GM19455 (cell line): ENCODE data around the gene ELAVL1.

ENCODE experiments used
- ATAC-seq: cut with Tn5 transposase; IDR thresholded peaks from one replicate; pipeline ENCODE4 v1.9.1; 2021; ENCODE audit not compliant: unreplicated experiment

Gene ELAVL1

GRCh38 chr19:7986321-7987113, 18.9 kb downstream of the ELAVL1 start:
- no peak for ATAC-seq

DNA sequence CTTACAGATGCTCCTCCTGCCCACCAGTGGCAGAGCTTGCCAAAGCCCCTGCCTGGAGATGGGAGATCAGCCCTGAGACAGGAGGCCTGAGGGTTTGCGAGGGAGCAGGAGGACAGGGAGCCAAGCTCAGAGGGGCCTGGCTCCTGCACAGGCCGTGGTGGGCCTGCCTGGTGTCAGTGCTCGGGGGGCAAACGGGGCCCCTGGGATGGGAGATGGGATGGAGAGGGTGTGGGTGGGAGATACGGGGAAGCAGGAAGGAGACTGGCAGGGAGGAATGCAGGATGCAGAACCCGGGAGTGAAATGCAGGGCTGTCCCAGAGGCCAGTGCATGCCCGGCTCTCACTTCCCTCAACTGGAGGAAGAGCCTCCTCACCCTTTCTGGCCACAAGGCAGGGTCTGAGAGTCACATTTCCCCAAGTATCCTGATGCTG, 19.9 kb downstream of the ELAVL1 start:
- no peak for ATAC-seq

DNA sequence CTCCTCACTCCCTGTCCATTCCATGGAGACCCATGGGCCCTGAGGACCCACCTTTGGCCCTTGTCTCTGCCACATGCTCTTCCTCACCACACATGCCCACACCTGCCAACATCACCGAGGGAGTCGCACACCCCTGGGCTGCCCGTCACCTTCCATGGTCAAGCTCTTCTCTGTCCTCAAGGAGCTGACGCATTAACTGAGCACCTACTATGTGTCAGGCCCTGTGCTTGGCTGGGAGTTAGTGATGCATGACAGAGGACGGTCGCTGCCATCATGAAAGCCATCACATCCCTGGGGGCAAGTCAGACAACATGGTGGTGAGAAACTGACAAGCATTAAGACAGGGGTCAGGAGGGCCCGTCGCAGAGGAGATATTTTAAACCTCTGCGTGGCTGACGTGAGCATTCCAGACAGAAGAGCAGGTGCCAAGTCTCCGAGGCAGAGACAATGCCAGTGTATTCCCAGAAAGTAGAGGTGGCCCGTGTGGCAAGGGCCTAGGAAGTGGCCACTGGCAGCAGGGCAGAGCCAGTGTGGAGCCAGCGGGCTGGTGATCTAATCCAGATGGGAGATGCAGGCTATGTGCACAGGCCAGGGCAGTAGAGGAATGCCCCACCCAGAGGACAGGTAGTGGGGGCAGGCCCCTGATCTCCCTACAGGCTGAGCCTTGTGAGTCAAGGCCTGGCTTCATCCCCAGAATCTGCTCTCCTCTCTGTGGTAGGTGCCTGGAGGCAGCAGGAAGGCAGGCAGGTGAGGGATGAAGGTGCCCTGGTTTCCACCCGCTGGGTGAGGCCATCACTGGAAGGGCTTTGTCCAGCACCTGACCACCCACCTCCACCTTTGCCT, 21.2 kb downstream of the ELAVL1 start:
- ATAC-seq, result no peak

- ATAC-seq, result no peak
These were observed 22.0 kb downstream of the ELAVL1 start for GRCh38 chr19:7983286-7983950.

GRCh38 chr19:7982651-7983099, 22.8 kb downstream of the ELAVL1 start:
- no peak for ATAC-seq

DNA sequence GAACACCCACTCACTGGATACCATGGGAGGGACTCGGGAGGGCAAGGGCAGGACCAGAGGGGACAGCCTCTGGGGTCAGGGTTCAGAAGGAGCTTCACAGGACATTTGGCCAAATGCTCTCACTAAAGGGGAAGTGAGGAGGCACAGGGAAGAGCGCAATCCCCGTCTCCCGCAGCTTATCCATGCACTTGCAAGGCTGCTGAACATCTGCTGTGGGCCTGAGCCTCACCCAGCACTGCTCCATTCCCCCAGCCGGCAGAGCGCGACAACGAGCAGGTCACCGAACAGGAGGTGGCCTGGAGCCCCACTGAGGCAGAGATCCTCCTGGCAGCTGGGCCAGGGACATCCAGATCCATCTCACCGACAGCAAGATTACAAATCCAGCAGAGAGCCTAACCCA, 23.3 kb downstream of the ELAVL1 start:
- no peak for ATAC-seq

DNA sequence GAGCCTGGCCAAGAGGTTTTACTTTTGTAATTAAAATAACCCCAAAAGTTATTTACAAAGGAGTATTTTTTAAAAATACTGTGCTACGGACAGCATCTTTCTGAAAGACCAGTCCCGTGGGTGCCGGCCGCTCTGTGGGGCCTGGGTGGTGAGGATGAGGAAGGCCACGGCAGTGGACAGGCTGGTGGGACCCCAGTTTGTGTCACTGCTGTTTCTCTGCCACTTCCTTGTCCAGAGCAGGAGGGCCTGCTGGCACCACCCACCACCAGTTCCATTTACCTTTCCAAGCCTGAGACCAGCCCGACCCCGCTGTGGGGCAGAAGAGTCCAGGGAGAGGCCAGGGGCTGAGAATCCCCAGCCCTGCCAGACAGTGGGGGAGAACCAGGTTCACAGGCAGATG, 23.8 kb downstream of the ELAVL1 start:
- ATAC-seq, result no peak

DNA sequence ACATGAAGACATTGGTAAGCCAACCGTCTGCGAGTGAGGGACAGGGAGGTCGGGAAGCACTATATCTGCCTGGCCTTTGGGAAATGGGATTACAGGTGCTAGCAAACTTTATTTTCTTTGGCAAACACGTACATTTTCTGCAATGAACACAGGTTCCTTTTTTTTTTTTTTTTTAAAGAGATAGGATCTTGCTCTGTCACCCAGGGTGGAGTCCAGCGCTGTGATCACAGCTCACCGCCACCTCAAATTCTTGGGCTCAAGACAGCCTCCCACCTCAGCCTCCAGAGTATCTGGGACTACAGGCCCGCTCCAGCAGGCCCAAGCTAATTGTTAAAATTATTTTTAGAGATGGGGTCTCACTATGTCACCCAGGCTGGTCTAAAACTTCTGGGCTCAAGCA, 24.2 kb downstream of the ELAVL1 start:
- no peak for ATAC-seq

- no peak for ATAC-seq
These were observed 24.8 kb downstream of the ELAVL1 start for GRCh38 chr19:7980635-7981121.

DNA sequence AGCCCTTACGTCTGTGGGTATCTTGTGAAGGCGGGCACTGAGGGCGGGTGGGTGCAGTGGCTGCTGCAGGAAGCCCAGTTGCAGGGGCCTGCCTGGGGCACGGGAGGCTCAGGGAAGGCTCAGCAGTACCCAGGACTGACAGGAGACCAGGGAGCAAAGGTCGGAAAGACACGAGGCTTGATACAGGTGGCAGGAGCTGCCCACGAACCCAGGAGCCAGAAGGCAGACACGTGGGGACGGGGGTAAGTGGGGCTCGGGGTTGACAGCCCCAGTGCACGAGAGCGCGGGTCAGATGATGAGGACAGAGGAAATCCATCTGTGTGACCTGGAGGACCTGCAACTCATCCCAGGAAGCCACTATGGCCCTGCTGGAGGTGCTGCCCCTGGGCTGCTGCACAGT, 25.3 kb downstream of the ELAVL1 start:
- no peak for ATAC-seq

- no peak for ATAC-seq
These were observed 25.9 kb downstream of the ELAVL1 start for GRCh38 chr19:7979559-7979958.

DNA sequence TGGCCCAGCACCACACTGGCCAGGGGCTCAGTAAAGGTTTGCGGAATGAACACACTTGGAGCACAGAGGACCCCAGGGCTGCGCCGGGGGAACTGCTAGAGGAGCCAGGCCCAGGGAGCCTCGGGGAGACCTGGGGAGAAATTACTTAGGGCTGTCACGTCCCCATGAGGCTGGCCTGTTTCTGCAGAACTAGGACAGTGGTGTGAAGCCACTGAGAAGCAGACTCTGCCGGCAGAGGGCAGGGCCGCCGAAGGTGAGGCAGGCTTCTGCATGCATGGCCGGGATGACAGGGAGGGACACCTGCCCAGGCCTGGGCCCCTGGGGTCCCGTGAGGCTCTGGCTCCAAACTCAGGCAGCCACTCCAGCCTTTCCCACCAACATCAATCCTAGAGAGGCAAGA, 26.4 kb downstream of the ELAVL1 start:
- ATAC-seq, result no peak

DNA sequence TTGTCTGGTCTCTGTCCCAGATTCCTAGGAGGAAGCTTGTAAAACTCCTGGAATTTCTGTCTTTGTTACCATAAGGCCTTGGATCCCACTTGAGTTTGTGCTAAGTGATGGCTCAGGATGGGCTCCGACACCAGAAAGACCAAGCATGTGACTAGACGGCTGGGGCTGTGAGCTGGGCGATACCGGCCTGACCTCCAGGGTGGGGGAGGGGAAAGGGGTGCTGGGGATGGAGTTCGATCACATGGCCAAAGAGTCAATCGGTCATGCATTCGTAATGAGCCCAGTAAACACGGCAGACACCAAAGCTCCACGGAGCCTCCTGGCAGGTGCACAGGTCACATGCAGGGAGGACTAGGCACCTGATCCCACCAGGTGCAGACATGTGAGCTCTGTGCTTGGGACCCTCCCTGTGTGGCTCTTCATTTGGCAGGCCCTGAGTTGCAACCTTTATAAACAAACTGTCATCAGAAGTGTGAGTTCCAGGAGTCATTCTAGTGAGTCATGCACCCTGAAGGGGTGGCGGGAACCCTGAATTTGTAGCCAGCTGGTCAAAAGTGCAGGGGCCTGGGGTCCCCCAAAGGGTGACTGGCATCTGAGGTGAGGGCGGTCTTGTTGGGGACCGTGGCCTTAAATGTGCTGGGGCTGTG, 27.1 kb downstream of the ELAVL1 start:
- no peak for ATAC-seq

GRCh38 chr19:7977723-7978040, 27.8 kb downstream of the ELAVL1 start:
- ATAC-seq, result no peak

- no peak for ATAC-seq
These were observed 28.3 kb downstream of the ELAVL1 start for GRCh38 chr19:7977021-7977722.

DNA sequence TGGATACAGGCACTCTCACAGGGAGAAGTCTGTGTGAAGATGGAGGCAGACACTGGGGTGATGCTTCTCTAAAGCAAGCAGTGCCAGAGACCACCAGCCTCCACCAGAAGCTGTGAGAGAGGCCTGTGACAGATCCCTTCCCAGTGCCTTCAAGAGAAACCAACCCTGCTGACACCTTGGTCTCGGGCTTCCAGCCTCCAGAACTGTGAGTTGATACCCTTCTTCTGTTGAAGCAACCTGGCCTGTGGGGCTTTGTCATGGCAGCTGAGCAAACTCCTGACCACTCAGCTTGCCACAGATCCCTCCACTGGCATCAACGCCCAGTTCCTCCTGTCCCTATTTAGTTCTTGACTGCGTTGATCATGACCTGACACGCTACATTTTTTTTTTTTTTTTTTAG, 29.0 kb downstream of the ELAVL1 start:
- ATAC-seq, result no peak

DNA sequence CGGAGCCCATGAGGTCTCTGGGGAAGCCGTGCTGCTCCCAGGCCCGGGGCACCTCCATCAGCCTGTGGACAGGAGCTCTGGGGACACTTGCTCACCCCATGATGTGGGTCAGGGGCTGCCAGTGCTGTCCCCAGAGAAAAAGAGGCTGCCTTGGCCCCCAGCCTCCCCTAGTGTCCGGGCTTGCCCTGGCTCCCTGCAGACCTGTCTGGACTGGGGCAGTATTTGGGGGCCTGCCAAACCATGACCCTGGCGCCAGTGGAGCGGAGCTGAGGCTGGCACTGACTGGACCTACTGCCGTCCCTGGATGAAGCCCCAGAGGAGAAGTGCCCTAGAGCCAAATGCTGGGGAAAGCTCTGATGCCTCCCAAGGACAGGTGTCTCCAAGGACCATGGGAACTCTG, 30.4 kb downstream of the ELAVL1 start:
- ATAC-seq, result no peak

DNA sequence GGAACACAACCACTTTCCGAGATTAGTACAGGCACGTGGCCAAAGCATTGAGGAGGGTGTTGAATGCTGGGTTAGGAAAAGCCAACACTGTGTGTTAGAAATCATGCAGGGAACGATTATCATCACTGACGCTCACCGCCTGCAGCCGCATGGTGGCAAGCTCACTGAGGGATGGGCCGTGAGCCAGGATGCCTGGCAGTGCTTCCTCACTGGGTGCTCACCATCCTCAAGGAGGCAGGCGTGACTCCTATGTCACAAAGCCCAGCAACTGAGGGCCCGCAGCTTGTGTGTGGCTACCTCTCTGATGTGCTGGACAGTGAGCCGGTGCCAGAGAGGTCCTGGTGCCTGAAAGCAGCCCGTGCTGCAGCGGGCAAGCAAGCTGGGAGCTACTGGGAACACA, 31.6 kb downstream of the ELAVL1 start:
- ATAC-seq, result no peak

DNA sequence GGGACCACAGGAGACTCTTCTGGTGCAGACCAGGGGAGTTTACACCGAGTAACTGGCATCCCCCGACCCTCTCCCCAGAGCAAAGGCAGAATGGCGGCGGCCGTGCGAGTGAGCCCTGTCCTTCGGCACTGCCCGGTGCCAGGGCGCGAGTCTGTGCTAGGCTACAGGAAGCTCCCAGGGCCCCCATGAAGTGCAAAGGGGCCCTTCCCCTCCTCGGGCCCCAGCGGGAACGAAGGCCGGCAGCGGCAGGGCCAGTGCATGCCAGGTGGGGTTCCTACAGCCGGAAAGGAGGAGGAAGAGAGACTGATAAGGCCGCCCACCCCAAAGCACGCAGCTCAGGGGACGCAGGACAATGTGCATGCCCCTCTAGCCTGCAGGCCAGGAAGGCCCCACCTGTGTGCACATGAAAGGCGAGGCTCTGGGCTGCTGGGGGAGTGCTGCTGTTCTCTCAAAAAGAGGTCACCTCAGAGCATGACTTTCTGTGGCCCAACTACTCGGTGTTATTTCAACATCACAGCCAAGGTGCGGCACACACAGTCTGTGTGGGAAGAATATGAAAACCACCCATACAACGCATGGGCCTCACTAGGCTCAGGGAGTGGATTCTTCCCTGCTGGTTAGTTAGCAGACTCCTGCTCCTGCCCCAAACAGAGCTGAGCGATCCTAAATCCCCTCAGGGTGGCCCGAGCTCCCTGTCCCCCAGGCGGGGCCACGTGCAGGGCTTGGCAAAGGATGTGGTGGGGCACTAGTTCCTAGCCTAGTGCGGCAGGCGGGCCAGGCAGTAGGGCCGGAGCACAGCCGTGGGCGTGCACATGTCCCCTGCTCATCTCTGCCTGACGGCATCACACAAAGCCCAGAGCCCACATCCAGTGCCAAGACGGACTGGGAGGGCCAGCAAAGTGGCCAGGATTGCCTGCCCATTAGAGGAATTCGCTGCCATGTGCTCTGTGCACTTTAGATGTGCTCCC, 33.6 kb downstream of the ELAVL1 start:
- no peak for ATAC-seq
